Measurements from ENCODE around the gene PRRG4.

DNA sequence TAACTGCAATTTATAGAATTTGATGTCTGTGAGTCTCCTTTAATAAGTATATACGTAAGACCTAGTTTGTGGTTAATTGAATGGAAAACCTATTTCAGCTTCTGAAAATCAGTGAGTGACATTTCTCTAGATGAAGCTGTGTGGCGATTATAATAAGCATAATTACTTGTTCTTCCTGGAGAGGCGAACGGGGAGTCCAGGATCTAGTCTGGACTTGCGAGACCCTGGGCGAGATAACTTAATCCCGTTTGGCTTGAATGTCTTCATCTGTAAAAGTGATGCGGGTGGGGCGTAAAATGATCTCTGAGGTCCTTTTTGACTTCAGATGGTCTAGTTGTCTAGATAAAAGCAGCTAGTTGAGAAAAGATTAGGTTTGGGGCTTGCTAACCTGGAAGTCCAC is 1.1 kb downstream of the PRRG4 start:
- TF ChIP-seq, protein P1, sequence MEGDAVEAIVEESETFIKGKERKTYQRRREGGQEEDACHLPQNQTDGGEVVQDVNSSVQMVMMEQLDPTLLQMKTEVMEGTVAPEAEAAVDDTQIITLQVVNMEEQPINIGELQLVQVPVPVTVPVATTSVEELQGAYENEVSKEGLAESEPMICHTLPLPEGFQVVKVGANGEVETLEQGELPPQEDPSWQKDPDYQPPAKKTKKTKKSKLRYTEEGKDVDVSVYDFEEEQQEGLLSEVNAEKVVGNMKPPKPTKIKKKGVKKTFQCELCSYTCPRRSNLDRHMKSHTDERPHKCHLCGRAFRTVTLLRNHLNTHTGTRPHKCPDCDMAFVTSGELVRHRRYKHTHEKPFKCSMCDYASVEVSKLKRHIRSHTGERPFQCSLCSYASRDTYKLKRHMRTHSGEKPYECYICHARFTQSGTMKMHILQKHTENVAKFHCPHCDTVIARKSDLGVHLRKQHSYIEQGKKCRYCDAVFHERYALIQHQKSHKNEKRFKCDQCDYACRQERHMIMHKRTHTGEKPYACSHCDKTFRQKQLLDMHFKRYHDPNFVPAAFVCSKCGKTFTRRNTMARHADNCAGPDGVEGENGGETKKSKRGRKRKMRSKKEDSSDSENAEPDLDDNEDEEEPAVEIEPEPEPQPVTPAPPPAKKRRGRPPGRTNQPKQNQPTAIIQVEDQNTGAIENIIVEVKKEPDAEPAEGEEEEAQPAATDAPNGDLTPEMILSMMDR (conservative IDR thresholded peaks at IDR 0.05; ENCODE audit: low read depth, low read length) = no peak
- TF ChIP-seq MAZ (IDR thresholded peaks at IDR 0.05; ENCODE audit: borderline replicate concordance, low read depth, low read length) (no peak), POLR2A (IDR thresholded peaks at IDR 0.05; ENCODE audit: low read depth, low read length) (no peak), CEBPB (IDR thresholded peaks at IDR 0.05; ENCODE audit: low read depth, low read length) (no peak)

Measured in IMR-90 (cell line).